H7 (cell line): ENCODE data around the gene MAGEA6. TPM values are rescaled to one million over a fixed set of nuclear protein-coding genes. Genes with fewer than 3 reads are reported as not detected.
"Not testable (repeated sequence)": the region's sequence is repeated elsewhere in the genome, so short reads cannot be mapped to it uniquely, and the experiment has no call there.

Experiments
- DNase-seq: peaks from one replicate; pipeline ENCODE4 v3.0.0; 2012
- H3K27me3 ChIP-seq: 2 replicates; pipeline ENCODE4 v1.6.0; 2011; ENCODE audit warnings: mild to moderate bottlenecking, low read length; ENCODE audit not compliant: control insufficient read depth, insufficient read depth
- H3K36me3 ChIP-seq: replicated peaks from 2 replicates; pipeline ENCODE4 v1.5.1; 2011; ENCODE audit warnings: low read length; ENCODE audit not compliant: control insufficient read depth, insufficient read depth
- H3K4me3 ChIP-seq: 2 replicates; pipeline ENCODE4 v1.5.1; 2011; ENCODE audit warnings: low read depth, mild to moderate bottlenecking, control low read depth, low read length, moderate library complexity; ENCODE audit not compliant: insufficient read depth
- total RNA-seq: library from RNA; depleted of rRNA; stranded (reverse); fragments of >200 nt; shearing (Covaris generic); gene quantifications from 2 replicates; pipeline ENCODE4 v1.2.3, GENCODE V29; 2014; rRNA removed

Gene MAGEA6
- not detected in 2 replicates for total RNA-seq

GRCh38 chrX:152769549-152770289 lies at the start of gene MAGEA6:
TSS of gene MAGEA6 (minus strand) at chrX:152769689. CDS start at chrX:152767650, 2,039 bp downstream.
- H3K4me3 ChIP-seq, DNase-seq, H3K36me3 ChIP-seq, H3K27me3 ChIP-seq: not testable (repeated sequence)

GRCh38 chrX:152819266-152819665 lies 49.8 kb upstream of the MAGEA6 start:
- Histone ChIP-seq H3K36me3 (no peaks in the 10 kb centered on the region), H3K4me3 (no peak overlapping the region), H3K27me3 (no peaks in the 10 kb centered on the region; the same call in 1 of the 2 replicates)
- DNase-seq = no peak

GRCh38 chrX:152818356-152818755 lies 48.9 kb upstream of the MAGEA6 start:
- DNase-seq = no peak
- Histone ChIP-seq H3K27me3 (no peaks in the 10 kb centered on the region; the same call in 1 of the 2 replicates), H3K36me3 (no peaks in the 10 kb centered on the region)

GRCh38 chrX:152817078-152817764 lies 47.7 kb upstream of the MAGEA6 start:
- Histone ChIP-seq H3K36me3 (no peaks in the 10 kb centered on the region), H3K27me3 (no peaks in the 10 kb centered on the region), H3K4me3 (no peak overlapping the region)
- DNase-seq = no peak

More at GRCh38 chrX:152818356-152818755, 48.9 kb upstream of the MAGEA6 start:
- H3K4me3 ChIP-seq = no peak overlapping the region

- DNase-seq = no peak
Measured at GRCh38 chrX:152814048-152814447, 44.6 kb upstream of the MAGEA6 start.

GRCh38 chrX:152813206-152813605 lies 43.7 kb upstream of the MAGEA6 start:
- no peak overlapping the region for H3K4me3 ChIP-seq
- H3K27me3 ChIP-seq = no peaks in the 10 kb centered on the region
- DNase-seq = no peak
- no peaks in the 10 kb centered on the region for H3K36me3 ChIP-seq

More at GRCh38 chrX:152814048-152814447, 44.6 kb upstream of the MAGEA6 start:
- Histone ChIP-seq H3K27me3 (no peaks in the 10 kb centered on the region), H3K4me3 (no peak overlapping the region), H3K36me3 (no peaks in the 10 kb centered on the region)

GRCh38 chrX:152810403-152810802 lies 40.9 kb upstream of the MAGEA6 start:
- no peaks in the 10 kb centered on the region for H3K36me3 ChIP-seq
- no peaks in the 10 kb centered on the region for H3K27me3 ChIP-seq
- H3K4me3 ChIP-seq = no peak overlapping the region
- no peak for DNase-seq

- Histone ChIP-seq H3K4me3 (no peak overlapping the region), H3K27me3 (no peaks in the 10 kb centered on the region), H3K36me3 (no peaks in the 10 kb centered on the region)
- no peak for DNase-seq
Measured at GRCh38 chrX:152806035-152806434, 36.5 kb upstream of the MAGEA6 start.

- no peak for DNase-seq
- no peaks in the 10 kb centered on the region for H3K36me3 ChIP-seq
- no peak overlapping the region for H3K4me3 ChIP-seq
- no peaks in the 10 kb centered on the region for H3K27me3 ChIP-seq
Measured at GRCh38 chrX:152798945-152799344, 29.5 kb upstream of the MAGEA6 start.

- not testable (repeated sequence) for DNase-seq, H3K27me3 ChIP-seq
Measured at GRCh38 chrX:152787062-152787461, 17.6 kb upstream of the MAGEA6 start.

GRCh38 chrX:152766562-152766961 lies 2.9 kb downstream of the MAGEA6 start:
- not testable (repeated sequence) for H3K36me3 ChIP-seq, DNase-seq, H3K27me3 ChIP-seq, H3K4me3 ChIP-seq

More at GRCh38 chrX:152787062-152787461, 17.6 kb upstream of the MAGEA6 start:
- H3K36me3 ChIP-seq, H3K4me3 ChIP-seq: not testable (repeated sequence)

GRCh38 chrX:152761582-152761981 lies 7.9 kb downstream of the MAGEA6 start:
- H3K27me3 ChIP-seq, H3K4me3 ChIP-seq, H3K36me3 ChIP-seq, DNase-seq: not testable (repeated sequence)

- DNase-seq, H3K27me3 ChIP-seq, H3K4me3 ChIP-seq, H3K36me3 ChIP-seq: not testable (repeated sequence)
Measured at GRCh38 chrX:152759544-152759943, 9.9 kb downstream of the MAGEA6 start.

- not testable (repeated sequence) for H3K4me3 ChIP-seq, H3K27me3 ChIP-seq, DNase-seq, H3K36me3 ChIP-seq
Measured at GRCh38 chrX:152758918-152759317, 10.6 kb downstream of the MAGEA6 start, which contains the start of gene CSAG3. TSS of gene CSAG3 (plus strand) at chrX:152759218.

- DNase-seq, H3K36me3 ChIP-seq, H3K4me3 ChIP-seq, H3K27me3 ChIP-seq: not testable (repeated sequence)
Measured at GRCh38 chrX:152754871-152755270, 14.6 kb downstream of the MAGEA6 start.
